Measurements from ENCODE around the gene EIF4G3.
"Not testable (repeated sequence)": the region's sequence is repeated elsewhere in the genome, so short reads cannot be mapped to it uniquely, and the experiment has no call there.

Gene EIF4G3

DNA sequence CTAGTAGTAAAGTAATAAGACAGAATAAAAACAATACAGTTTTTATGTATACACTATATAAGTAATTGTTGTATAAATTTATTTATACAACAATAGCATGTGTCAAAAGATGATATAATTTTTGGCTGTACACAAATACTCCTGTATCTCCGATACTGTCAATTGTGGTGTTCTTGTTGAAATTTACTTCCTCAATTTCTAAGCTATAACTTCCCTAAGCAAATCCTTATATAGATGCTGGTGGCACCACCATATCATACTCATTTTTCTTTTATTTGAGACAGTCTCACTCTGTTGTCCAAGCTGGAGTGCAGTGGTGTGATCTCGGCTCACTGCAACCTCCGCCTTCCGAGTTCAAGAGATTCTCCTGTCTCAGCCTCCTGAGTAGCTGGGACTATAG, 248.6 kb downstream of the EIF4G3 start:
- DNase-seq = peak; percentile 63

DNA sequence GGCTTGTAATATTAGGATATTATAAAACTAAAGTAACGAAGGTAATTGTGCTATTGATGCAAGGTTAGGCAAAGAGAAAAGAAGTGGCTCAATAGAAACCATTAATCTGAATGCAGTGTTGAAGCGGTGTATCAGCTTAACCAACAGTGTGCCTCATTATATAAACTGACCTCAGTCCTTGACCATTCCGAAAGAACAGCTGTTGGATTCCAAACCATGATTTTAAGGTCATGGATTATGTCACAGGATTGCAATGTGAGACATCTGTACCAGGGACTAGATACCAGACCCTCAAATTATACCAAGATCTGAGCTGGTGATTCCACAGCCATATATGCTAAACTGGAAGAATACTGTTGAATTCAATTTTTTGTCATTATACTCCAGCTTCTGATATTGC, 255.4 kb downstream of the EIF4G3 start:
- DNase-seq = no peak

DNA sequence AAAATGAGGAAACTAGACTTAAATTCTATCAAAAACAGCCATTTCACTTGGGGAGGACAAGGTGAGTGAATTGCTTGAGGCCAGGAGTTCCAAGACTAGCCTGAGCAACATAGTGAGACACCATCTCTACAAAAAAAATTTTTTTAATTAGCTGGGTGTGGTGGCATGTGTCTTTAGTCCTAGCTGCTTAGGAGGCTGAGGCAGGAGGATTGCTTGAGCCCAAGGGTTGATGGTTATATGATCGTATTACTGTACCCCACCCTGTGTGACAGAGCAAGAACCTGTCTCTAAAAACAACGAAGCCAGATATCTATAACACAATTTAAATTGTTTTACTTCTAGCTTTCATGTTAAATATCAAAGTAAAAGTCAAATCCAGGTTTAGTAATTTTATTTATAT, 263.5 kb downstream of the EIF4G3 start:
- DNase-seq = no peak

DNA sequence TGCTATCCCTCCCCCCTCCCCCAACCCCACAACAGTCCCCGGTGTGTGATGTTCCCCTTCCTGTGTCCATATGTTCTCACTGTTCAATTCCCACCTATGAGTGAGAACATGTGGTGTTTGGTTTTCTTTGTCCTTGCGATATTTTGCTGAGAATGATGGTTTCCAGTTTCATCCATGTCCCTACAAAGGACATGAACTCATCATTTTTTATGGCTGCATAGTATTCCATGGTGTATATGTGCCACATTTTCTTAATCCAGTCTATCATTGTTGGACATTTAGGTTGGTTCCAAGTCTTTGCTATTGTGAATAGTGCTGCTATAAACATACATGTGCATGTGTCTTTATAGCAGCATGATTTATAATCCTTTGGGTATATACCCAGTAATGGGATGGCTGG, 269.2 kb downstream of the EIF4G3 start:
- DNase-seq = not testable (repeated sequence)

DNA sequence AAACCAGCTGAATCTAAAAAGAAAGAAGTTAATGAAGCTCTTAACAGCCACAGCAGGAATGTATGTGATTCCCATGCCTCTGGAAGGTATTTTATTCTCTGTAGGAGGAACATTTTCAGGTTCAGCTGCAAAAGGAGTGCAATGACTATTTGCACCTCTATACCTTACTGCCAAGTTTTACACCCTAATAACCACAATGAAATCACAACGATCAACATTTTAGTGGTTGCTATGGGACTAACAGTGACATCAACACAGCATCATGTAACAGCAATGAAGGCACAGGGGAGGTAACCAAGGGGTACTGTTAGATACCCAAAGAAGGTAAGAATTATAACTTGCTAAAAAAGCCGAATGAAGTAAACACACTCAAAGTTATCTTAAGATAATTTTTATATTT, 273.3 kb downstream of the EIF4G3 start:
- DNase-seq = no peak

DNA sequence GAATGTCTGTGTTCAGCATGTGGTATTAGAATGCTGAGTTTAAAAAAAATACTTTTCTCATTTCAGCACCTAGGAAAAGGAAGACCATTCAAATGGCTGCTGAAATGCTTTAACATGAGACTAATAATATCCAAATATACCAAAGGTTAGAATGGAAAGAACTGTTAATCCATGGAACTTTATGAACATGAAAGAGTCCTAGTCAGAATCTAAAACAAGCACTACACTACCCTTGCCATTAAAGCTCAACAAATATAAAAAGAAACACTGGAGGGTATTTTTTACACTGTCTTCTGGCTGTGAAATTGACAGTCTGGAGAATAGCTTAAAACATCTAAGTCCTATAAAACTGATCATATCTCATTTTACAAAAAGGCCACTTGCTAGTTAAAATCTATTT, 276.6 kb downstream of the EIF4G3 start:
- DNase-seq = no peak

DNA sequence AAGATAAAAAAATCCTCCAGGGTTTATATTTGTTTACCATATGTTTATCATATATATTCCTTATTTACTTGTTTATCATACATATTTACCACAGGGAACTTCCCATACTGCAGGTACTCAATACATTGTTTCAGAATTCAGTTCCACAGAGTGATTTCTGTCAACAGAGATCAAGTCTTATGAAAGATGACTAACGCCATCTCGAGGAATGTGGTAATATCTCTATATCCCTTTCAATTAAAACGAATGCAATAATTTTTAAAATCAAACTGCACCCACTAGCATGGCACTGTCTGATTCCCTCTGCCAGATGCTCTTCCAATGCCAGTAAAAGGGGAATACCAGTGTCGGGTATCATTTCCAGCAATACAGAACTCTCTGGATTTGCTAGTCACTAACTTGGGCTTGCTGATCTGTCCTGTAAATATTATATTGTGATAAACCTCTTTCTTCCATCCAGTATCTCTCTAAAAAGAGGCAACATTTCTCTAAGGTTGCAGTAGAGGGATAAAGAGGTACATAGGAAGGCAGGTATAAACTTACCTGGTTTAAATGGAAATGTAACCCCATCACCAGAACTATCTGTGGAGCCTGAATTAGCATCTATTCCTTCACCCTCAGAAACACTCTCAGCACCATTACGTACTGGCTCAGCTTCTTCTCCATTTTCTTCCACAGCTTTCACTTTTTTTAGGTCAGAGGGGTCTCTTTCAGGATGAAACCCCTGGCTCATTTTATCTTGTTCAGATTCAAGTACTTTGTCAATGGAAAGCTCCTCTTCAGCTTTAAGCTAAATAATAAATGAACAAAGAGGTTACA, 277.3 kb downstream of the EIF4G3 start:
- no peak for DNase-seq

DNA sequence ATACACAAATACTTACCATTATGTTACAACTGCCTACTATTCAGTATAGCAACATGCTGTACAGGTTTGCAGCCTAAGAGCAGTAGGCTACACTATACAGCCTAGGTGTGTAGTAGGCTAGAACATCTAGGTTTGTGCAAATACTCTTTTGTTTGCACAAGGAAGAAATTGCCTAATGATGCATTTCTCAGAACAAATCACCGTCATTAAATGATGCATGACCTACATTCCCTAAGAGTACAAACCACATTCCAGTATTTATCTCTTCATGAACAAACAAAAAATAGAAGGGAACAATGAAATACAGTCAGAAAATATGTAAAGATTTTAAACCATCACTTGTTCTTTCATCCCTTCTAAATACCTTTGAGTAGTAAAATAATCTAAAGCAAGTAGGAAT, 279.9 kb downstream of the EIF4G3 start:
- DNase-seq = no peak

DNA sequence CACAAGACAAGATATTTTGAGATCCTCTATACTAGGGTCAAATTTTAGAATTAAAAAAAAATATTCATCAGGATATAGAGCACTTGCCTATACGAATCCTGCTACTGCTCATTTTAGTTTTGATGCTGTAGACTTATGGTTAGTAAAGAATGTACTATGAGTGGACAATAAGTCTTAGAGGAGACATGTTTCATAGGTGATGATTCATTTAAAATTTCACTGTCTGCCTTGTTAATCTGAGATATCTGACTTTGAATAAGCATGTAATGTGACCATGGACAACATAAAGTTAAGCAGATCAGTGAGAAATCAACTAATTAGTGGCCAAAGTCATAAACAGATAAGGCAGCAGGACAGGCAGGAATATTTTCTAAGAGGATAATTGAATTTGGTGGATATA, 282.8 kb downstream of the EIF4G3 start:
- no peak for DNase-seq

DNA sequence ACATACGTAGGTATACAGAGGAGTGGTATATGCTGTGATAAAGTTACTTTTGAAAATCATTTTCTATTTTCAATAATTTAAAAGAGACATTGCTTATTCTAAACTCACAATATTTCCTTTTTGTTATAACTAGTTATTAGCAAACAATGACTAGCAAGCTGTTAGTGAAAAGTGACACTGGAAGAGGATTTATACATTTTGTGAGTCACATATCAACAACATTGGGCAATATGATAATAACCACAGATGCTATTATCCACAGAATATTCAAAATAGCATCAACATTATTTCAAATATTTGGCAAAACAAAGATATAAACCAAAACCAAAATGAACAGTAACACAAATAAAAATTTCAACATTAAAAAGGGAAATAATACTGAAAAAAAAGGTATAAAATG, 285.6 kb downstream of the EIF4G3 start:
- no peak for DNase-seq

DNA sequence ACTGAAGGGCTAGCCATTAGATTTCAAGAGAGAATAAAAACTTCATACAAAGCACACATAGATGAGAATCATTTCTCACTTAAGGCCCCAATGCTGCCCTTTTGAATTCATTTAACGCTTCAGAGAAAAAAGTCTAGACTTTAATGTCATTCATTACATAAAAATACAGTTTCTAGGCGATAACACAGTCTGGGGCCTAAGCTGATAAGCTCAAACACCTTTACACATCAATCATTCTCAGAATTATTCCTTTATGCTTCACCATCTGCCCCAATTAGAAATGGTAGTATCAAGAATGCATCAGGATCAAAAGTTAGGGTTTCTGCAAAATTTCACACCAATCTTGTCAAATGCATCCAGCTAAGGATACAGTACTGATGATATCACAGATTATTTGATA, 289.5 kb downstream of the EIF4G3 start:
- DNase-seq = no peak

DNA sequence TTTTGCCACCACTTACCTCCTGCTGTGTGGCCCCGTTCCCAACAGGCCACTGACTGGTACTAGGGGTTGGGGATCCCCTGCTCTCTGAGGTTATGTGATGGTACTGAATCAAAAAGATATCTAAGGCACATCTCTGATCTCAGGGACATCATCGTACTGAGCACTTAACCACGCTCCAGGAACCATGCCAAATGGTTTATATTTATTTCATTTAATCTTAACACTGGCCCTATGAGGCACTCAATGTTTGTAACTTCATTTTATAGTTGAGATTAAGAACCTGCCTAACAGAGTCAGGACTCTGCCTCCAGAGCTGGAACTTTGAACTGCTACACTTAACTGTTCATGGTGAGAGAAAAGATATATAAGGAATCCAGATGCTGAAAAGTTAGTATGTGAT, 291.6 kb downstream of the EIF4G3 start:
- no peak for DNase-seq

DNA sequence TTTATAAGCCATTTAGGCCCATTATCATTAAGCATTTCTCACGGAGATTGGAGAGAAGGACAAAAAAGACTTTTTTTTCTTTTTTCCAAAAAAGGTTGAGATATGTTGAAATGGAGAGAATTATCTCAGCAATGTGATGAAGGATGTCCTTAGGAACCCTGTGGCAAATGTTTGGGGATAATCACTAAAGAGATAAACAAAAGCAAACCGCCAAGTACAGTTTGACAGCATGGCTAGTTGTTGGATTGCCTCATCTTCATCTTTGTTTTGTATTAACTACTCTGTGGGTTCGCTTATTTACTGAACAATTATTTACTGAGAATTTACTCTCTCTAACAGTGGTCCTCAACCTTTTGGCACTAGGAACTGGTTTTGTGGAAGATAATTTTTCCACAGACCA, 292.2 kb downstream of the EIF4G3 start:
- DNase-seq = no peak

DNA sequence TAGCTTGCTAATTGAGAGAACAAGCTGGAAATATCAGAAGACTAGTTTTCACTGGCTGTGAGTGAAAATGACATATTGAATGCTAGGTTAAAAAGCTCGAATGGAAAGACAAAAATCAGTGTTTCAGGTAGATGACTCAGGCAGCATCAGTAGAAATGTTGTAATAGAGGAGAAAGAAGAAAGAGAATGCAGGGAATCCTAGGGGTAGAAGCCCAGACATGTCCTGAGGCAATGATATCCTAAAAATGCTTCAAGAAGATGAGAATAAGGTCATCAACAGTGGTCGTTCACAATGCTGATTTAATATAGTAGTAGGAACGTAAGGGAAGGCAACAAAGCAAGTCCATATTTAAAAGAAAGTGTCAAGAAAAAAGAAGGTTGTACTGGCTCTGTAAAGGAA, 292.9 kb downstream of the EIF4G3 start:
- DNase-seq = no peak

DNA sequence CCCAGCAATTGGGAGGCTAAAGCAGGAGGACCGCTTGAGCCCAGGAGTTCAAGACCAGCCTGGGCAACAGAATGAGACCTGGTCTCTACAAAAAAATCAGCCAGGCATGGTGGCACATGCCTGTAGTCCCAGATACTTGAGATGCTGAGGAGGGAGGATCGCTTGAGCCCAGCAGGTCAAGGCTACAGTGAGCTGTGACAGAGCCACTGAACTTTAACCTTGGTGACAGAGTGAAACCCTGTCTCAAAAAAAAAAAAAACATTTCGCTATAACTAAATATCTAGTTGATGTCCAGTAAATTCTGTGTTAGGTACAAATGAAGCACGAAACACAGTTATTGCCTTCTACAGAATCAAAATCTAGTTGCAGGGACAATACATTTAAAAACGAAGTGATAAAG, 293.9 kb downstream of the EIF4G3 start:
- no peak for DNase-seq

DNA sequence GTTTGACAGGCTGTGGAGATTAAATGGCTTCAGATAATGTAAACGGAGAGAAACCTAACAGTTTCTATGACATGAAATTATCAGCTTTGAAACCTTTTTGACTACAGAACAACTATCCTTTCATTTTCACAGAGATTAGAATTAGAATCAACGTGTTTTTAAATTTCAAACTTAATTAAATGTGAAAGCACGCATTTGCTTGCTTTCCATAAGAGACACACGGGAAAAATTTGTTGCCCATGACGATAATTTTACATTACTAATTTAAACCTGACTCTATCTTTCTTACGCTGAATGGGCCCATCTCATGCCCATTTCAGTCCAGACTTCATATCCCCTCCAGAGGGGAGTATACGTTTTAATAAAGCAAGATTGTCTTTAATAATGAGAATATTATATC, 297.9 kb downstream of the EIF4G3 start:
- DNase-seq = no peak

DNA sequence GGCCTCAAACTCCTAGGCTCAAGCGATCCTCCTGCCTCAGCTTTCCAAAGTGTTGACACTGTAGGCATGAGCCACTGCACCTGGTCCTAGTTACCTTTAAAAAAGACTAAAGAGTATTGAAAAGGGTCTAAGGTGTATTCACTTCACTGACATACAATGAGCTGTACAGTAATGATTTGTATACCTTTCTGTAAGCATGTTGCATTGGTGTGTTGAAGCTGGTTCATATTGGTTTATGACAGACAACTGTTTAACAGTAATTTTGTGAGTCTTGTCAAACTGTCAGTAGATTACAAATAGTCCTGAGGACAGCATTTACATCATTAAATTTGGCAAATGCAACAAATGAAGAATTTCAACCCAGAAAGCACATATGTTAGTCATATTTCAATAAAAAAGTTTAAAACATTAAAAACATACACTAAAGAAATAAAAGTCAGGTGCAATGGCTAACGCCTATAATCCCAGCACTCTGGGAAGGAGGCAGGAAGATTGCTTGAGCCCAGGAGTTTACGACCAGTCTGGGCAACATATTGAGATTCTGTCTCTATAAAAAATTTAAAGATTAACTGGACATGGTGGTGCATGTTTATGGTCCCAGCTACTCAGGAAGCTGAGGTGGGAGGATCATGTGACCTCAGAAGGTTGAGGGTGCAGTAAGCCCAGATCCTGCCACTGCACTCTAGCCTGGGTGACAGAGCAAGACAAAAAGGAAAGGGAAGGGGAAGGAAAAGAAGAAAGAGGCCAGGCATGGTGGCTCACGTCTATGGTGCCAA, 301.3 kb downstream of the EIF4G3 start:
- DNase-seq = no peak

DNA sequence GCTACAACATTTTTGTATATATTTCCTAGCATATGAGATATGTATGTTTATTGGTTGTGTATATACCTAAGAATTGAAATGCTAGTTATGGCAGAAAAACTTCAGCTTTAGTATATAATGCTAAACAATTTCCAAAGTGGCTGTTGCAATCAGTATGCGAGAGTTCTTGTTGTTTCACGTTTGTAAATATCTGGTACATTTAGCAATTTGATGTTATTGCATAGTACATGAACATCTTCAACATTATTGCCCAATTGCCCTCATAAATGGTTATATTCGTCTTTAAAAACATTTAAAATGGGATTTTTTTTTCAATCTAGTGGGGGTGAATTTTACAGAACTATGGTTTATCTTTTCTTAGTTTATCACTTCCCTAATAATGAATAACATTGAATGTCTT, 303.4 kb downstream of the EIF4G3 start:
- DNase-seq = peak; percentile 34

DNA sequence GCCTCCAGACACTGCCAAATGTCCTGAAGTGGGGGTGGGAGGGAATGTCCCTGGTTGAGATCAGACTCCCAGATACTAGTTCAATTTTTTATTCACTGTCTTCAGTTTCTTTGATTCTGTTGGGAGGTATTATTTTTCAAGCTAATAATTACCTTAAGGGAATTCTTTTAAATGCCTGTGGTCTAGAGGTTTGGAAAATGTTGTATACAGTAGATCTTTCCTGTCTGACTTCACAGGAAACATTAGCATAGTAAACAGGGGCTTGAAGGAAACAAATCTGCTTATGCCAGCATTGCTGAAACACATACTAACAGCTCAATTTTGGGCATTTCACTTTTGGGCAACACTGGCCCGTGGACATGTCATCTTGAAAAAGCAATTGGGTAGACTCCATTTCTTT, 305.3 kb downstream of the EIF4G3 start:
- no peak for DNase-seq

DNA sequence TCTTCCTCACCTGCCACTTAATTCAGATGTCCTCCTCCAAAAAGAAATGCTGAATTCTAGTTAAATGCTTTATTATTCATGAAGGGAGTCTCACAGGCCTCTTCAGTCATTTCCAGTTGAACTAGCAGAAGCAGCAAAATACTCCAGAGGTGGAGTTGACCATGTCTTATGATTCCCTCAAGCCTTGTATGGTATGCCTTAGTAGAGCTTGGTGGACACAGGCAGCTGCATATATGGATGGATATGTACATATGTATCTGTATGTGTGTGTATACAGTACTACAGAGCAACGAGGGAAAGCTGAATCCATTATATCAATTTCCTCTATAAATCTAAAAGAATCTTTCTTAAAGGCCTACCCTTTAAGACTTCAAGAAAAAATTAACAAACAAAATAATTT, 306.0 kb downstream of the EIF4G3 start:
- no peak for DNase-seq

DNA sequence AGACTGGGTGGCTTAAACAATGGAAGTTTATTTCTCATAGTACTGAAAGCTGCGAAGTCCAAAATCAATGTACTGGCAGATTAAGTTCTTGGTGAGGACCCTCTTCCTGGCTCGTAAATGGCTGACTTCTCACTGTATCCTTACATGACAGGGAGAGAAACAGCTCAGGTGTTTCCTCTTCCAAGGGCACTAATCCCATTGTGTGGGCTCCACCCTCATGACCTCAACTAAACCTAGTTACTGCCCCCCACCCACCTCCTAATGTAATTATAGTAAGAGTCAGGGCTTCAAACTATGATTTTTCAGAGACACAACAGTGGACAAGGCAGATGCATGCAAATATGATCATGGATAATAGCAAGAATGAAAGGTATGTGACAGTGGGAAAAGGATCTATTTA, 308.4 kb downstream of the EIF4G3 start:
- DNase-seq = no peak

DNA sequence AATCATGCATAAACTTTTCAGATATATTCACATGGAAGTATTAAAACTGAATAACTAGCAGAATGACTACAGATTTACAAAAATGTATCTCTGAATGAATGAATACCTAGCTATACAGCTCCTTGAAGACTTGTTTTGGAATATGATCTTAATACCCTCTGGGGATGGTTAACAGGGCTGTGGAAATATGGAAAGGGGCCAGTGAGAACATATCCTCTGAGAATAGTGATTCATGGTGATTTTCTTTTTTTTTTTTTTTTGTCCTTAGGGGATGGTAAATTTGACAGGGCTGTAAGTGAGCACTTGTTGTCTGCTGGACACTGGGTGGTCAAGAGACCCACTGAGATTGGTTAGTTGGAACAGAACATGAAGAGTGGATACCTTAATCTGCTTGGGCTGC, 308.9 kb downstream of the EIF4G3 start:
- DNase-seq = no peak

DNA sequence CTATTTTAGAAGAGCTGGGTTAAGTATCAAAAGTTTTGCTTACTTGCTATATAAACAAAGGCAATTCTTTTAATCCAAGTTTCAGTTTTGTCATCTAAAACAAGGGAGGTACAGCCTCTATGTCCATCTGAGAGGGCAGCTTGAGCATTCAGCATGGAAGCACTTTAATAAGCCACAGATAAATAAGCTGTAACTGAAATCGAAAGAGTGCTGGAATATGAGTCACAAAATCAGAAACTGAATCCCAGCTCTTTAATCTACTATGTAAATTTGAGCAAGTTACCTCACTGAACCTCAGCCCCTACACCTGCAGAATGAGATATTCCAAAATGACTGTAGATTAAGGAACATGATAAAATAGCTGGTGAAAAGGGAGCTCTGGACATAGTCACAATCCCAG, 309.6 kb downstream of the EIF4G3 start:
- no peak for DNase-seq

DNA sequence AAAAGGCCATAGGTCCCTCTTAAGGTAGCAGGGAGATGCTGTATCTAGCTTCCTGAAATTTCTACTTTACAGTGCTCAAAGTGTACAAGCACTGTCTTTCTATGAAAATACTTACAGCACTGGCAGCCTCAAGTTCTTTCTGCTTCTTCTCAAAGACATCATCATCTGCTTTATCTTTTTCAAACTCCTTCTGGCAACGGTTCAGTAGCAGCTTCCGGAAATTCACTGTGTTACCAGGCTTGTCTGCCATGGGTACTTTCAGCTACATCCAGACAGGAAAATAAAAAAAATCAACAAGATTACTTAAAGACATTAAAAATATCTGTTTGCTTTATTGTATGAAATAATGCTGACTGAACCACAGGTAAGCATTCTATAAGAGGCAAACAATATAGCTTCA, 311.7 kb downstream of the EIF4G3 start:
- no peak for DNase-seq

DNA sequence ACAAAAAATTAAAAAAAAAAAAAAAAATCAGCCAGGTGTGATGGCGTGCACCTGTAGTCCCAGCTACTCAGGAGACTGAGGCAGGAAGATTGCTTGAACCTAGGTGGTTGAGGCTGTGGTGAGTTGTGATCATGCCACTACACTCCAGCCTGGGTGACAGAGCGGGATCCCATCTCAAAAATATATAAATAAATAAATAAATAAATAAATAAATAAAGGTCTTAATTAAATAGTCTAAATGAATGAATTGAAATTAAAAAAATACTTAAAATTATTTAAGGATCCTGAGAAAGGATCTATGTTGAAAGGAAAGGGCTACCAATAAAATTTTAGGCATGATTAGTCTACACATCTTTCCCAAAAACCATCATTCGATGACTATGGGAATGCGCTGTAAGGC, 322.2 kb downstream of the EIF4G3 start:
- DNase-seq = no peak

Data from MV-4-11 (cell line).